Astrocyte of the cerebellum (primary cell): Measurements from ENCODE around the gene FBXO30.

Experiments
- DNase-seq: peaks from one replicate; pipeline ENCODE4 v3.0.0-alpha.2; 2011; ENCODE audit warnings: low read depth
- H3K4me3 ChIP-seq: 2 replicates; pipeline ENCODE4 v1.5.1; 2011; ENCODE audit warnings: mild to moderate bottlenecking, low read depth, low read length, moderate library complexity
- CTCF ChIP-seq: IDR thresholded peaks from 2 replicates; pipeline ENCODE4 v1.5.1; 2012; ENCODE audit warnings: low read length, low read depth, moderate library complexity, mild to moderate bottlenecking; ENCODE audit errors: missing control alignments
- in situ Hi-C: cut with HindIII; loops from 2 replicates; pipeline ENCODE4 v1.10.0; 2017; ENCODE audit warnings: low sequenced_read_pairs

FBXO30 gene

GRCh38 chr6:145814501-145815308 lies at the start of gene FBXO30:
Gene FBXO30, minus strand, starts transcription at chr6:145814795. Its CDS starts 8,390 bp downstream, at chr6:145806405.
- in situ Hi-C loops: no loop called here
- peak; percentile 54 for DNase-seq
- H3K4me3 ChIP-seq: peak within 1 kb of the TSS; percentile 76
- TF ChIP-seq CTCF: no peak

- TF ChIP-seq CTCF: no peak
- in situ Hi-C loops: no loop called here
- H3K4me3 ChIP-seq: no peak overlapping the region
- no peak for DNase-seq
These were observed 49.5 kb upstream of the FBXO30 start for GRCh38 chr6:145863988-145864616.

- no peak for DNase-seq
- H3K4me3 ChIP-seq: no peak overlapping the region
- no peak for TF ChIP-seq CTCF
- in situ Hi-C loops: no loop called here
These were observed 48.8 kb upstream of the FBXO30 start for GRCh38 chr6:145863366-145863765.

GRCh38 chr6:145860562-145860961 lies 46.0 kb upstream of the FBXO30 start:
- DNase-seq: no peak
- in situ Hi-C loops: no loop called here

GRCh38 chr6:145850671-145851070 lies 36.1 kb upstream of the FBXO30 start:
- in situ Hi-C loops: no loop called here
- no peak for DNase-seq
- TF ChIP-seq CTCF: no peak
- H3K4me3 ChIP-seq: no peak overlapping the region

More at GRCh38 chr6:145860562-145860961, 46.0 kb upstream of the FBXO30 start:
- TF ChIP-seq CTCF: no peak
- no peak overlapping the region for H3K4me3 ChIP-seq

- no peak for TF ChIP-seq CTCF
- DNase-seq: no peak
- in situ Hi-C loops: no loop called here
- H3K4me3 ChIP-seq: no peak overlapping the region
These were observed 33.9 kb upstream of the FBXO30 start for GRCh38 chr6:145848541-145848940.
